GM19438 (cell line): ENCODE data around the gene CREB3L2.
"Not testable (repeated sequence)": the region's sequence is repeated elsewhere in the genome, so short reads cannot be mapped to it uniquely, and the experiment has no call there.

Experiments used
- ATAC-seq: cut with Tn5 transposase; IDR thresholded peaks from one replicate; pipeline ENCODE4 v1.9.1; 2021; ENCODE audit warnings: low read depth; ENCODE audit not compliant: unreplicated experiment

CREB3L2 gene

GRCh38 chr7:137850972-137851945, 150.6 kb downstream of the CREB3L2 start:
- no peak for ATAC-seq

- no peak for ATAC-seq
Observed at GRCh38 chr7:137850571-137850970, 151.3 kb downstream of the CREB3L2 start.

- ATAC-seq: no peak
Observed at GRCh38 chr7:137848095-137848494, 153.8 kb downstream of the CREB3L2 start.

GRCh38 chr7:137847568-137848050, 154.3 kb downstream of the CREB3L2 start:
- ATAC-seq: peak; percentile 31

- ATAC-seq: peak; percentile 38
Observed at GRCh38 chr7:137846827-137847567, 154.9 kb downstream of the CREB3L2 start, which contains the start of gene DGKI. Gene DGKI, minus strand, starts transcription at chr7:137846974.

- peak; percentile 43 for ATAC-seq
Observed at GRCh38 chr7:137846549-137846826, 155.4 kb downstream of the CREB3L2 start.

GRCh38 chr7:137844677-137845425, 157.0 kb downstream of the CREB3L2 start:
- ATAC-seq: no peak

GRCh38 chr7:137839903-137840779, 161.7 kb downstream of the CREB3L2 start:
- no peak for ATAC-seq

- no peak for ATAC-seq
Observed at GRCh38 chr7:137838706-137839315, 163.1 kb downstream of the CREB3L2 start.

GRCh38 chr7:137836541-137836940, 165.3 kb downstream of the CREB3L2 start:
- ATAC-seq: no peak

GRCh38 chr7:137836113-137836509, 165.8 kb downstream of the CREB3L2 start:
- ATAC-seq: no peak

GRCh38 chr7:137835486-137836112, 166.3 kb downstream of the CREB3L2 start:
- no peak for ATAC-seq

GRCh38 chr7:137834552-137834951, 167.3 kb downstream of the CREB3L2 start:
- no peak for ATAC-seq

- ATAC-seq: not testable (repeated sequence)
Observed at GRCh38 chr7:137832990-137833389, 168.9 kb downstream of the CREB3L2 start.

- no peak for ATAC-seq
Observed at GRCh38 chr7:137832382-137832781, 169.5 kb downstream of the CREB3L2 start.

GRCh38 chr7:137831555-137831954, 170.3 kb downstream of the CREB3L2 start:
- not testable (repeated sequence) for ATAC-seq

GRCh38 chr7:137829337-137829992, 172.4 kb downstream of the CREB3L2 start:
- ATAC-seq: no peak

GRCh38 chr7:137828456-137828855, 173.4 kb downstream of the CREB3L2 start:
- no peak for ATAC-seq
